ENCODE results near the gene ICE2. TPM values are rescaled to one million over a fixed set of nuclear protein-coding genes. Genes with fewer than 3 reads are reported as not detected.

Gene ICE2
- total and polyA plus RNA-seq, 4 donors, result 5.7 to 26.6 (median 16.8) TPM

DNA sequence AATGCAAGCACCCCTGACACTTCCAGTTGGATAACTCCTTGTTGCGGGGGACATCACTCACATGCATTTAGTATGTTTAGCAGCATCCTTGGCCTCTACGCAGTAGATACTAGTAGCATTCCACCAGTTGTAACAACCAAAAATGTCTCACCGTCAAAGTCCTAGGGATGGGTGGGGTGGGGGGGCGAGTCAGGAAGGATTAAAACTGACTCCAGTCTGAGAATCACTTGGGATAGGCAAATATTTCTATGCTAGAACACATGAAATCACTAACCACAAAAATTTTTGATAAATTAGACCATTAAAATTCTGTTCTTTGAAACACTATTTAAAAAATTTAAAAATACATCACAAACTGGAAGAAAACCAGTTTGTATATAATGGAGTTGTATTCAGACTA lies 18.0 kb downstream of the ICE2 start:
- no peaks in the 10 kb centered on the region for H3K9me3 ChIP-seq (ENCODE audit: control insufficient read depth in 4 of 4, low read length in 3 of 4)
- no peak overlapping the region for H3K4me3 ChIP-seq (ENCODE audit: low read depth in 1 of 3, low read length in 3 of 3)
- 98% methylated on average over 4 of the region's 4 CpGs for WGBS
- no peak overlapping the region for H3K9ac ChIP-seq (ENCODE audit: low read depth in 1 of 2, low read length in 2 of 2)
- H3K27me3 ChIP-seq (ENCODE audit: control insufficient read depth in 4 of 4, insufficient read depth in 4 of 4, low read length in 3 of 4), result no peaks in the 10 kb centered on the region
- no peaks in the 10 kb centered on the region for H3K4me1 ChIP-seq (ENCODE audit: control insufficient read depth in 4 of 4, insufficient read depth in 4 of 4, low read length in 3 of 4)
- TF ChIP-seq FOXA1 (IDR thresholded peaks at IDR 0.05), result no peak
- H3K36me3 ChIP-seq (ENCODE audit: control insufficient read depth in 4 of 4, insufficient read depth in 3 of 4, low read depth in 1 of 4, low read length in 3 of 4), result peaks cover 3 to 13% (median 6%) of the 10 kb centered on the region in 4 donors
- no peak for DNase-seq (ENCODE audit: low spot score)
- H3K27ac ChIP-seq (ENCODE audit: low read depth in 1 of 2, low read length in 2 of 2), result no peak overlapping the region

DNA sequence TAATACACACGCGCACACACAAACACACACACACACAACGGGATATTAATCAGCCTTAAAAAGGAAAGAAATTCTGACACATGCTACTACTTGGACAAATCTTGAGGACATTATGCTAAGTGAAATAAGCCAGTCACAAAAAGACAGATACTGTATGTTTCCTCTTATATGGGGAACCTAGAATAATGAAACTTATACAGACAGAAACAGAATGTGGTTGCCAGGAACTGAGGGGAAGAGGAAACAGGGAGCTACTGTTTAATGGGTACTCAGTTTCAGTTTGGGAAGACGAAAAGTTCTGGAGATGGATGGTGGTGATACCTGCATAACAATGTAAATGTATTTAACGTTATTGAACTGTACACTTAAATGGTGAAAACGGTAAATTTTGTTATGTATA lies 20.2 kb downstream of the ICE2 start:
- 88% methylated on average over 6 of the region's 6 CpGs for WGBS
- Histone ChIP-seq H3K27ac (ENCODE audit: low read depth in 1 of 2, low read length in 2 of 2) (no peak overlapping the region), H3K9ac (ENCODE audit: low read depth in 1 of 2, low read length in 2 of 2) (no peak overlapping the region), H3K4me1 (ENCODE audit: control insufficient read depth in 4 of 4, insufficient read depth in 4 of 4, low read length in 3 of 4) (no peaks in the 10 kb centered on the region), H3K27me3 (ENCODE audit: control insufficient read depth in 4 of 4, insufficient read depth in 4 of 4, low read length in 3 of 4) (no peaks in the 10 kb centered on the region), H3K9me3 (ENCODE audit: control insufficient read depth in 4 of 4, low read length in 3 of 4) (no peaks in the 10 kb centered on the region), H3K4me3 (ENCODE audit: low read depth in 1 of 3, low read length in 3 of 3) (no peak overlapping the region), H3K36me3 (ENCODE audit: control insufficient read depth in 4 of 4, insufficient read depth in 3 of 4, low read depth in 1 of 4, low read length in 3 of 4) (peaks cover 0 to 10% (median 3%) of the 10 kb centered on the region in 4 donors)
- TF ChIP-seq, protein P1, sequence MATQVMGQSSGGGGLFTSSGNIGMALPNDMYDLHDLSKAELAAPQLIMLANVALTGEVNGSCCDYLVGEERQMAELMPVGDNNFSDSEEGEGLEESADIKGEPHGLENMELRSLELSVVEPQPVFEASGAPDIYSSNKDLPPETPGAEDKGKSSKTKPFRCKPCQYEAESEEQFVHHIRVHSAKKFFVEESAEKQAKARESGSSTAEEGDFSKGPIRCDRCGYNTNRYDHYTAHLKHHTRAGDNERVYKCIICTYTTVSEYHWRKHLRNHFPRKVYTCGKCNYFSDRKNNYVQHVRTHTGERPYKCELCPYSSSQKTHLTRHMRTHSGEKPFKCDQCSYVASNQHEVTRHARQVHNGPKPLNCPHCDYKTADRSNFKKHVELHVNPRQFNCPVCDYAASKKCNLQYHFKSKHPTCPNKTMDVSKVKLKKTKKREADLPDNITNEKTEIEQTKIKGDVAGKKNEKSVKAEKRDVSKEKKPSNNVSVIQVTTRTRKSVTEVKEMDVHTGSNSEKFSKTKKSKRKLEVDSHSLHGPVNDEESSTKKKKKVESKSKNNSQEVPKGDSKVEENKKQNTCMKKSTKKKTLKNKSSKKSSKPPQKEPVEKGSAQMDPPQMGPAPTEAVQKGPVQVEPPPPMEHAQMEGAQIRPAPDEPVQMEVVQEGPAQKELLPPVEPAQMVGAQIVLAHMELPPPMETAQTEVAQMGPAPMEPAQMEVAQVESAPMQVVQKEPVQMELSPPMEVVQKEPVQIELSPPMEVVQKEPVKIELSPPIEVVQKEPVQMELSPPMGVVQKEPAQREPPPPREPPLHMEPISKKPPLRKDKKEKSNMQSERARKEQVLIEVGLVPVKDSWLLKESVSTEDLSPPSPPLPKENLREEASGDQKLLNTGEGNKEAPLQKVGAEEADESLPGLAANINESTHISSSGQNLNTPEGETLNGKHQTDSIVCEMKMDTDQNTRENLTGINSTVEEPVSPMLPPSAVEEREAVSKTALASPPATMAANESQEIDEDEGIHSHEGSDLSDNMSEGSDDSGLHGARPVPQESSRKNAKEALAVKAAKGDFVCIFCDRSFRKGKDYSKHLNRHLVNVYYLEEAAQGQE (IDR thresholded peaks at IDR 0.05), result no peak
- TF ChIP-seq RAD21 (IDR thresholded peaks at IDR 0.05) (no peak), FOXA2 (IDR thresholded peaks at IDR 0.05) (no peak), GABPA (IDR thresholded peaks at IDR 0.05 in 1 of 2, conservative IDR thresholded peaks at IDR 0.05 in 1 of 2) (no peak), SP1 (IDR thresholded peaks at IDR 0.05) (no peak), FOXA1 (IDR thresholded peaks at IDR 0.05) (no peak), RXRA (IDR thresholded peaks at IDR 0.05) (no peak), YY1 (IDR thresholded peaks at IDR 0.05) (no peak), EGR1 (IDR thresholded peaks at IDR 0.05; ENCODE audit: low read depth in 2 of 2) (no peak), JUND (IDR thresholded peaks at IDR 0.05) (no peak), HNF4A (conservative IDR thresholded peaks at IDR 0.05) (no peak), NR2F2 (IDR thresholded peaks at IDR 0.05) (no peak), HNF4G (IDR thresholded peaks at IDR 0.05) (no peak)
- TF ChIP-seq, protein P2, sequence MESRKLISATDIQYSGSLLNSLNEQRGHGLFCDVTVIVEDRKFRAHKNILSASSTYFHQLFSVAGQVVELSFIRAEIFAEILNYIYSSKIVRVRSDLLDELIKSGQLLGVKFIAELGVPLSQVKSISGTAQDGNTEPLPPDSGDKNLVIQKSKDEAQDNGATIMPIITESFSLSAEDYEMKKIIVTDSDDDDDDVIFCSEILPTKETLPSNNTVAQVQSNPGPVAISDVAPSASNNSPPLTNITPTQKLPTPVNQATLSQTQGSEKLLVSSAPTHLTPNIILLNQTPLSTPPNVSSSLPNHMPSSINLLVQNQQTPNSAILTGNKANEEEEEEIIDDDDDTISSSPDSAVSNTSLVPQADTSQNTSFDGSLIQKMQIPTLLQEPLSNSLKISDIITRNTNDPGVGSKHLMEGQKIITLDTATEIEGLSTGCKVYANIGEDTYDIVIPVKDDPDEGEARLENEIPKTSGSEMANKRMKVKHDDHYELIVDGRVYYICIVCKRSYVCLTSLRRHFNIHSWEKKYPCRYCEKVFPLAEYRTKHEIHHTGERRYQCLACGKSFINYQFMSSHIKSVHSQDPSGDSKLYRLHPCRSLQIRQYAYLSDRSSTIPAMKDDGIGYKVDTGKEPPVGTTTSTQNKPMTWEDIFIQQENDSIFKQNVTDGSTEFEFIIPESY (IDR thresholded peaks at IDR 0.05), result no peak
- TF ChIP-seq, protein P3, sequence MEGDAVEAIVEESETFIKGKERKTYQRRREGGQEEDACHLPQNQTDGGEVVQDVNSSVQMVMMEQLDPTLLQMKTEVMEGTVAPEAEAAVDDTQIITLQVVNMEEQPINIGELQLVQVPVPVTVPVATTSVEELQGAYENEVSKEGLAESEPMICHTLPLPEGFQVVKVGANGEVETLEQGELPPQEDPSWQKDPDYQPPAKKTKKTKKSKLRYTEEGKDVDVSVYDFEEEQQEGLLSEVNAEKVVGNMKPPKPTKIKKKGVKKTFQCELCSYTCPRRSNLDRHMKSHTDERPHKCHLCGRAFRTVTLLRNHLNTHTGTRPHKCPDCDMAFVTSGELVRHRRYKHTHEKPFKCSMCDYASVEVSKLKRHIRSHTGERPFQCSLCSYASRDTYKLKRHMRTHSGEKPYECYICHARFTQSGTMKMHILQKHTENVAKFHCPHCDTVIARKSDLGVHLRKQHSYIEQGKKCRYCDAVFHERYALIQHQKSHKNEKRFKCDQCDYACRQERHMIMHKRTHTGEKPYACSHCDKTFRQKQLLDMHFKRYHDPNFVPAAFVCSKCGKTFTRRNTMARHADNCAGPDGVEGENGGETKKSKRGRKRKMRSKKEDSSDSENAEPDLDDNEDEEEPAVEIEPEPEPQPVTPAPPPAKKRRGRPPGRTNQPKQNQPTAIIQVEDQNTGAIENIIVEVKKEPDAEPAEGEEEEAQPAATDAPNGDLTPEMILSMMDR (IDR thresholded peaks at IDR 0.05; ENCODE audit: low read depth, low read length, missing input control), result no peak
- TF ChIP-seq, protein P4, sequence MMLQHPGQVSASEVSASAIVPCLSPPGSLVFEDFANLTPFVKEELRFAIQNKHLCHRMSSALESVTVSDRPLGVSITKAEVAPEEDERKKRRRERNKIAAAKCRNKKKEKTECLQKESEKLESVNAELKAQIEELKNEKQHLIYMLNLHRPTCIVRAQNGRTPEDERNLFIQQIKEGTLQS (IDR thresholded peaks at IDR 0.05), result no peak
- DNase-seq (ENCODE audit: low spot score), result no peak

Data from liver (tissue), 9 donors.